GM19025 (cell line): ENCODE results near the gene CERS6.
"Not testable (repeated sequence)": the region's sequence is repeated elsewhere in the genome, so short reads cannot be mapped to it uniquely, and the experiment has no call there.

Source experiments
- ATAC-seq: cut with Tn5 transposase; IDR thresholded peaks from one replicate; pipeline ENCODE4 v1.9.1; 2021; ENCODE audit warnings: mild to moderate bottlenecking, low read depth, moderate library complexity; ENCODE audit not compliant: unreplicated experiment

Gene CERS6

GRCh38 chr2:168787098-168787781, 331.2 kb downstream of the CERS6 start:
- ATAC-seq, result no peak

GRCh38 chr2:168787782-168788376, 331.8 kb downstream of the CERS6 start:
- ATAC-seq, result no peak

DNA sequence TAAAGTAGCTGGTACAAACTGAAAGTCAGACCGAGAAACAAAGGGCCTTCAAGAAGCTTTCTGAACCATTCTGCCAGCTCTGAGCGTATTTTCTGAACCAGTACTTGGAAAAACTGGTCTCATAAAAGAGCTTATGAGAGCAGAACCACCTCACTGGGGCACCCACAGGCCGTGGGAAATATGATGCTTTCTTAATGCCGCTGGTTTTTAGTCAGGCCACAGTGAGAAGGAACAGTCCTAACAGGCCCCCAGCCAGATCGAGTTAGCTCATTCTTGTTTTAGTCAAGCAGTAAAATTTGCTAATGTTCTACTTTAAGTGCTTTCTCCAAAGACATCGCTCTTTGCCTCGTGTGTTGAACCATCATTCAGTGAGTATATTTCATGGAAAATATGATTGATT, 333.7 kb downstream of the CERS6 start:
- ATAC-seq, result no peak

DNA sequence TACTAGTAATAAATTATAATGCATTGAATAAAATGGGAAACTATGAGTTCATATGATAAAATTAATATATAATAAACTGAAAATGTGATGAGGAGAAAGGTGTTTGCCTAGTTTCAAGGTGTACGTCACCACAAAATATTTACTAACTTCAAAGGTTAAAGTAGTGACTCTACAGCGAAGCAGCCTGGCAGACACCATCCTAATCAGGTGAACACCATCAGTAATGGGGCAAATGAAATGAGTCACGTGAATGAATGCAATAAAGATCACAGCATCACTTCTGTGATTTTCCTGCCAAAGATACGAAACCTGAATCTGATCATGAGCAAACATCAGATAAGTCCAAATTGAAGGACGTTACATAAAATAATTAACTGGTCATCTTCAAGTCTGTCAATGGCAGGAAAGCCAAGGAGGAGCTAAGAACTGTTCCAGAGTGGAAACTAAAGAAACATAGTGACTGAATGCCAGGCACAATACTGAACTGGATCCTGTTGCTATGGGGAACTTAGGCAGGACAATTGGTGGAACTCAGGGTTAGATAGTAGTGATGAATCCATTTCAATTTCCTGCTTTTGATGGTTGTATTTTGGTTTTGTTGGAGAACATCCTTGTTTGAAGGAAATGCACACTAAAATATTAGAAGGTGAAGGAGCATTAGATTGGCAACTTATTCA, 334.3 kb downstream of the CERS6 start:
- no peak for ATAC-seq

- not testable (repeated sequence) for ATAC-seq
Measured at GRCh38 chr2:168791140-168791539, 335.1 kb downstream of the CERS6 start.

DNA sequence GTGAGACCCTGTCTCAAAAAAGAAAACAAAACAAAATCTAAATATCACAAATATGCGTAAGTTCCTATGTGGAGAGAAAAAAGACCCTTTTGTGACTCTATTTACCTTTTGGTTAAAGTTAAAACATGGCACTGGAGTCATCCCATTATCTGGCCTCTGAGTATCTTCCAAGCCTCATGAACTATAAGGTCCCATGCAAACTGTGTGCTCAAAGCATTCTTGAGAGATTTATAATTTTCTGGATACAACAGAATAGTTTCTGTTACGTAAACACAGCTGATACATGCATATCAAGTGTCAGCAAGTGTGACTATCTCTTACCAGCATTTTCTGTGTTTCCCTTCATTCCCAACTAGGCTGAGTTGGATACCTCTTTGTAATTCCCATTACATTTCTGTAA, 337.5 kb downstream of the CERS6 start:
- ATAC-seq, result no peak

DNA sequence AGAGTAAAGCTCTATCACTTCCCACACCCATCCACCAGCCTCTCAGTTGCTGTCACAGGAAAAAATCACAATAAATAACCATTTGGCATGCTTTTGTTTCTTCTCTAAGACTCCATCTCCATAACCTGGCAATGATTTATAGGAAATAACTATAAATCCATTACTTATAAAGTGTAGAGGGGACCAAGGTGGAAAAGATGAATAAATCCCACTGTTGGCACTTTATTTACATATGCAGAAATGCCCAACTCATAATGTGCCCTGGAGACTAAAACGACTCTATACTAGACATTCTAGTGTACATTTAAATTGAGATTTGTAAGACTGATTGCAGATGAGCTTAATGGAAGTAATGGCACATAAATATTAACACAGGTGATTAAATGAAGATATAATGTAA, 338.9 kb downstream of the CERS6 start:
- no peak for ATAC-seq

- no peak for ATAC-seq
Measured at GRCh38 chr2:168796090-168796577, 340.1 kb downstream of the CERS6 start.

DNA sequence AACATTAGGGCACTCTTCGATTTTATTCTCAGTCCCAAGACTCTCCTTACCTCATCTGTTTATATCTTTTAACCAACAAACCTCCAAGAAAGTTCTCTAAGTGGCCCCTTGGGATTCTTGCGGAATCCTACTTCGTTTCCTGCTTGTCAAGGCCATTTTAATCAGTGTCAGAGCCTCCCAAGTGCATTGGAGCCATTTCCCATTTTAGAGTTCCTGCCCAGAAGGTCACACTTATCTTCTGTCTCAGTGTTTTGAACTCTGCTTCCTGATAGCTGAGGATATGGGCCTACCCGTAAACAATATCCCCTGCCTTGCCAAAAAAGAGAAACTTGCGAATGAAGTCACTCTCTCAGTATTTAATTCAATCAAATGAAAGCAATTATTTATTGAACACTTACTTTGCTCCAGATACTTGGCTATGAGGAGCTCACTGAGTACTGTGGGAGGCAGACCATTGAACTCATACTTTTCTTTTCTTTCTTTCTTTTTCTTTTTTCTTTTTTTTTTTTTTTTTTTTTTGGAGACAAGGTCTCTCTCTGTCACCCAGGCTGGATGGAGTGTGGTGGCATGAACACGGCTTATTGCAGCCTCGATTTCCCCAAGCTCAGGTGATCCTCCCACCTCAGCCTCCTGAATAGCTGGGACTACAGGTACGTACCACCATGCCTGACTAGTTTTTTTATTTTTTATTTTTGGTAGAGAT, 340.7 kb downstream of the CERS6 start:
- ATAC-seq, result no peak

DNA sequence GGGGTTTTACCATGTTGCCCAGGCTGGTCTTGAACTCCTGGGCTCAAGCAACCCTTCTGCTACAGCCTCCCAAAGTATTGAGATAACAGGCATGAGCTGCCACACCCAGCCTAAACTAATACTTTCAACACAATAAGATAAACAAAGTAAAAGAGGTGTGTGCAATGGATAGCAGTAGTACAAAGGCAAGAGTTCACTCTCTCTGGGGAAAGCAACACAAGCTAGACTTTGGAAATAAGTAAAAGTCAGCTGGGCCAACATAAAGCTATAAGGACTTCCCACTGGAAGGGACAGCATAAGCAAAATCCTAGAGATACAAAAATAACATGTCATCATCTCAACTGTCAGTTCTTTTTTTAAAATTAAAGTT, 341.2 kb downstream of the CERS6 start:
- no peak for ATAC-seq

DNA sequence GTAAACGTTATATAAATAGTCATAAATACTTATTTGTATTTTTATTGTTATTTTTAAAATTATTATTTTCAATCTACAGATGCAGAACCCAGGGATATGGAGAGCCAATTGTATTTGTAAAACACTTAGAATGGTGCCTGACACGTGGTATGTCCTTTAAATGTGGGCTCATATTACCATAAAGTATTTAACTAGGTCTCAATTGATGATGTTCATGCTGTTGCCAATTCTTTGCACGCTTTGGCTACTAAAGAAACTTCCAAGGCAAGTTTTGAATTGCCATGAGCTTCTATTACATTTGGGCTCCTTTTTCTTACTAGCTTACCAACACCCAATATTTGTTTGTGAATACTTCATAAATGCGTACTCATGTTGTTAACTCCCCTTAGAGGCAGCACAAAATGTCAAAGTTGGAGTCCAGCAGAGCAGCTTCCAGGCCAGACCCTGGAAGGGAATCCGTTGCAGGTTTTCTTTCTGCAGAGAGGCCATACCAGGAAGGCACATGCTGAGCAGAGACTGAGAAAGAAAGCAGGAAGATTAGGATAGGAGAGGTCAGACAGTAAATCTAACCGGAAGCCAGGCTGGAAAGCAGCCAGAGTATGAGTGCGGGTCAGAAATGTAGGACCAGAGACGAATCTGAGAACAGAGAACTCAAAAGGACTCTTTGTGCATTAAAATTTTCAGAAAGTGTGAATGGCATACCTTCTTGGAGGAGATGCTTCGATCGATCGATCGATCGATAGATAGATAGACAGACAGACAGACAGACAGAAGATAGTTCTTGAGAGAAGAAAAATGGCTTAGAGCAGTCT, 342.2 kb downstream of the CERS6 start:
- ATAC-seq, result no peak

GRCh38 chr2:168798888-168799410, 342.9 kb downstream of the CERS6 start:
- no peak for ATAC-seq

GRCh38 chr2:168801471-168801870, 345.4 kb downstream of the CERS6 start:
- no peak for ATAC-seq

DNA sequence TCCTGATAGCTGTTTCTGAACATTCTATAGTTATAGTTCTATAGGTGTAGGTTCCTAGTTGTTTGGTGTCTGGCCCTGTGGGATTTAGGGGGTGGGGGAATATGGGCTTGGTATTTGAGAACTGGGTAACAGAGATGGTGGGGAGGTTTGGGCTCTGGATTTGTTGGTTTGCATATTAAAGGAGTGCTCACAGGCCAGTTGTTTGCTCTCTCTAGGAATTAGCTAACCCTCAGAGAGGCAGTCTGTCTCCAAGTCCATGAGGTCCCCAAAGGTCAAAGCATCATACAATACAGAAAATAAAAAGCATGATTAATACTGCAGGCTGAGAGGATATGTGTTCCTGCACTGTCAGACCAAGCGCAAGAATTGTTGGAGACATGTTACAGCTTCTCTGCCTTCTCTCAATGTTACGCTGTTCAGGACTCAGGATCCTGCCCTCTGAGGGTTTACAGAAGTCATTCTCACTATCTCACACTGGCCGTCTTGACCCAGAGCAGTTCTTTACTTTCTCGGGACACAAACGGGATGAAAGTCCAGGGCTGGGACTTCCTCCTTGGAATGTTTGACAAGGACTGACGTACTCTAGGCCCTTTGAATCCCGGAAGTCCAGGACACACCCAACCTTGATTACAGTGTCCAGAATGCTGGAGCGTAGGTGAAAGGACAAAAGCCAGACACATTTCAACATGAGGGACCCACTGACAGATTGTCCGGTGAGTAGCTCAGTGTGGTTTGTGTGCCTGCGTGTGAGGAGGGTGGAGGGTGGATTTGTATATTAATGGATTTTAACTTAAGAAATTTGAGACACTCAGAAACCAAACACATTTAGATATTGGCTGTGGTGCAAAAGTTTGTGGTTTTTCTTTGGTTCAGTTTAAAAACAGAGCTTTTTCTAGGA, 346.1 kb downstream of the CERS6 start, which contains the start of gene NOSTRIN:
TSS of gene NOSTRIN (plus strand) at position 677 of the 898 bp plus-strand sequence. CDS start at position 687, 10 bp downstream.
- no peak for ATAC-seq

DNA sequence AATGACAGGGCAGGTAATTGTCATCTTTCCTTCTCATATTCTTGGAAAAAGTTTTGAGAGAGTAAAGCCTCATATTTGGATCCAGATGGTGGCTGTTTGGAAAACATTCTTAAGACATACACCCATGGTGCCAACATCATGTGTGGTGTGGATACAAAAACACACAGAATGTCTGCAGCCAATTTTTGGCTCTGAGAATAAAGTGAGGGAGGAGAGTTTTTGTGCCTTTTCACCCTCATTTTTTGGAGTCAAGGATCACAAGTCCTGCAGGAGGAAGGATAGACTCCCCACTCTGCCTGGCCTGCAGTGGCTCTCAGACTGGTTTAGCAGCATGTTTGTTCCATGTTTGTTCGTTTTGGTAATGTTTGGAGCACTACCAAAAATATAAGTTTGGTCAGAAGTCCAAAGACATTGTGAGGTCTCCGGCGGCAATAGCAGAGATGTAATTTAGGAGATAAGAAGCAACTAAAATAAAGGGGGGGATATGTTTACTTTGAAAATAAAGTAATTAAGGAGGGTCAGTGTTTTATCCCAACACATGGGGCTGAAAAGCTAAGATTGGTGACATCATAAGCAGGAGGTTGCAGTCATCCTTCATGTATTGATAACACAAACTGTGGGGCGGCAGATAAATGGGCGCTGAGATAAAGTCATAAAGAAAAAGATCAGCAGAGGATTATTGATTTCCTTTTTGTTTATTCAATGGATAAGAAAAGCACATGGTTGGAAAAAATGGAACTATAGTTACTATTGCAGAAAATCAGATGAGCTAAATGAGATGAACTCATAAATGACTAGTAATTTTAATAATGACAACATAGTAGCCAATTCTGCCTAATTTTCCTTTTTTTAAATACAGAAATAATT, 347.0 kb downstream of the CERS6 start:
- no peak for ATAC-seq

GRCh38 chr2:168804214-168804613, 348.1 kb downstream of the CERS6 start:
- ATAC-seq, result no peak

GRCh38 chr2:168805615-168806014, 349.5 kb downstream of the CERS6 start:
- no peak for ATAC-seq

DNA sequence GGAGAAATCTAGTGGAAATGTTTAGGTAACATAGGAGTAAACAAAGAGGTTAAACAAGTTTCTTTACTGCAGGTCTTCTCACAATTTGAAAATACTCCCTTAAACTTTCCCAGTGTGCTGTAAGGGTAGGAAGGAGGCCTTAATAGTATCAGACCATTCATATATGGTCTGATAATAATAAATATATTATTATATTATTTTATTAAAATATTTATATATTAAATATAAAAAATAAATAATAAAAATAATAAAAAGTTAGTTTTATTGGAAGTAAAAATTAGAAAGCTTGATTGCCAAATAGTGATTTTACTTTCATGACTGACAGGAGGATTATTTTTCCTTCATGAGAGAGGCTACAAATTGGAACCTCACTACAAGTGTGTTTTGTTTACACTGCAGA, 353.5 kb downstream of the CERS6 start:
- no peak for ATAC-seq
